Lung (tissue), 12 donors: ENCODE results near the gene MS4A13. TPM values are rescaled to one million over a fixed set of nuclear protein-coding genes. Genes with fewer than 3 reads are reported as not detected.
"Not testable (repeated sequence)": the region's sequence is repeated elsewhere in the genome, so short reads cannot be mapped to it uniquely, and the experiment has no call there.

ENCODE experiments used
- ATAC-seq: fragments of 200-7000 bp; cut with Tn5 transposase; one replicate; pipeline ENCODE4 v1.9.1; 2020; ENCODE audit warnings: moderate number of reproducible peaks; ENCODE audit not compliant: insufficient read depth, low FRiP score
- DNase-seq, 3 donors: peaks; one replicate each; pipeline ENCODE4 v3.0.0-alpha.2; 2013 to 2017
- H3K27ac ChIP-seq, 2 donors: one replicate each; pipeline ENCODE4 v1.5.1; 2013; ENCODE audit warnings: mild to moderate bottlenecking in 2 of 2, moderate library complexity in 2 of 2, control low read depth in 1 of 2, inconsistent platforms in 1 of 2, low read depth in 1 of 2, low read length in 1 of 2
- H3K27me3 ChIP-seq, 3 donors: one replicate each; pipeline ENCODE4 v1.5.1; 2013; ENCODE audit warnings: low read length in 2 of 3; ENCODE audit not compliant: control insufficient read depth in 3 of 3, insufficient read depth in 3 of 3
- H3K36me3 ChIP-seq, 4 donors: one replicate each; pipeline ENCODE4 v1.5.1; 2013; ENCODE audit warnings: low read length in 4 of 4, mild to moderate bottlenecking in 1 of 4, moderate library complexity in 1 of 4; ENCODE audit not compliant: control insufficient read depth in 4 of 4, insufficient read depth in 4 of 4
- H3K4me1 ChIP-seq, 5 donors: one replicate each; pipeline ENCODE4 v1.5.1; 2013; ENCODE audit warnings: low read length in 5 of 5, mild to moderate bottlenecking in 2 of 5, moderate library complexity in 1 of 5; ENCODE audit not compliant: control insufficient read depth in 5 of 5, insufficient read depth in 5 of 5
- H3K4me3 ChIP-seq: one replicate; pipeline ENCODE4 v1.5.1; 2013; ENCODE audit warnings: mild to moderate bottlenecking, control low read depth, moderate library complexity
- H3K9ac ChIP-seq, 2 donors: one replicate each; pipeline ENCODE4 v1.5.1; 2013; ENCODE audit warnings: low read length in 2 of 2, control low read depth in 1 of 2; ENCODE audit not compliant: insufficient read depth in 1 of 2
- H3K9me3 ChIP-seq, 4 donors: one replicate each; pipeline ENCODE4 v1.5.1; 2013; ENCODE audit warnings: low read length in 3 of 4, mild to moderate bottlenecking in 1 of 4, moderate library complexity in 1 of 4; ENCODE audit not compliant: control insufficient read depth in 4 of 4, insufficient read depth in 3 of 4
- WGBS, 2 donors: extraction: QIAGEN DNeasy Blood & Tissue Kit; methylation state at CpG; one replicate each; pipeline ENCODE4 v1.1.7; 2013; 5-methylcytosine and 5-hydroxymethylcytosine counted together
- polyA plus RNA-seq, 2 donors: library from polyadenylated mRNA; stranded (reverse); fragments of 200-250 nt; gene quantifications; one replicate each; pipeline ENCODE4 v1.2.1, GENCODE V29; 2013
- total RNA-seq, 2 donors: library from RNA; depleted of rRNA in 1 of 2; stranded (reverse); fragments of >200 nt in 1 of 2; gene quantifications; one replicate each; pipeline ENCODE4 v1.2.1, GENCODE V29; 2014 to 2021
- TF ChIP-seq, protein P1 (sequence below): IDR thresholded peaks from 2 replicates; pipeline ENCODE4 v1.5.1; 2012; ENCODE audit warnings: mild to moderate bottlenecking; ENCODE audit errors: control extremely low read depth, extremely low read depth
- donor health status: control.
- donor health status: control.
- donor health status: Bipolar disorder and iron deficiency.
- donor health status: healthy.
- donor health status: DM: yes; HTN: yes; CAD: no.

Gene MS4A13
- total and polyA plus RNA-seq, 4 donors = not detected

DNA sequence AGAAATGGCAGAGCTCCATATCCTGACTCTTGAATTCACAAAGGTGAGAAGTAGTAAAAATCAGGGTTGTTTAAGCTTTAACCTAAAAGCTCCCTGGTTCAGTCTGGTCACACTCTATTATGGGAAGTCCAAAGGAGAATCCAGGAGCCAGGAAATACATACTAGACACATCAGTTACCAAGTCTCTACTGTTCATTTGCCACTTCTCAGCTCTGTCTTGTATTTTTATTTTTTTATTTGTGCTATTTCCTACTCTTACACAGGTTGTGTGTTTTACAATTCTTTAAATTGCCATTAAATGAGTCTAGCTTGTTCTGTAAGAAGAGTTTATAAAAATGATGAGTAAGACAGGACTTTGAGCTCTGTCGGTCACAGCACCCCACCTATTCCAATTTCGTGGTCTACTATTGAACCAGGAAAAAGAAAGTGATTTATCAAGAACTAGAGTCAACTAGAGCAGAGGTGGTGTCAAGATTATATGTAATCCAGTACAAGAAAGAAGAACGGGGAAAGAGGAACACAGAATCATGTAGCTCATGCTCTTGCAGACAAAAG is 12.9 kb upstream of the MS4A13 start:
- no peak for ATAC-seq
- Histone ChIP-seq H3K27ac (no peak overlapping the region), H3K4me3 (no peak overlapping the region), H3K4me1 (no peaks in the 10 kb centered on the region), H3K9me3 (no peaks in the 10 kb centered on the region), H3K9ac (no peak overlapping the region), H3K27me3 (no peaks in the 10 kb centered on the region), H3K36me3 (no peaks in the 10 kb centered on the region)
- DNase-seq = no peak
- TF ChIP-seq, protein P1, sequence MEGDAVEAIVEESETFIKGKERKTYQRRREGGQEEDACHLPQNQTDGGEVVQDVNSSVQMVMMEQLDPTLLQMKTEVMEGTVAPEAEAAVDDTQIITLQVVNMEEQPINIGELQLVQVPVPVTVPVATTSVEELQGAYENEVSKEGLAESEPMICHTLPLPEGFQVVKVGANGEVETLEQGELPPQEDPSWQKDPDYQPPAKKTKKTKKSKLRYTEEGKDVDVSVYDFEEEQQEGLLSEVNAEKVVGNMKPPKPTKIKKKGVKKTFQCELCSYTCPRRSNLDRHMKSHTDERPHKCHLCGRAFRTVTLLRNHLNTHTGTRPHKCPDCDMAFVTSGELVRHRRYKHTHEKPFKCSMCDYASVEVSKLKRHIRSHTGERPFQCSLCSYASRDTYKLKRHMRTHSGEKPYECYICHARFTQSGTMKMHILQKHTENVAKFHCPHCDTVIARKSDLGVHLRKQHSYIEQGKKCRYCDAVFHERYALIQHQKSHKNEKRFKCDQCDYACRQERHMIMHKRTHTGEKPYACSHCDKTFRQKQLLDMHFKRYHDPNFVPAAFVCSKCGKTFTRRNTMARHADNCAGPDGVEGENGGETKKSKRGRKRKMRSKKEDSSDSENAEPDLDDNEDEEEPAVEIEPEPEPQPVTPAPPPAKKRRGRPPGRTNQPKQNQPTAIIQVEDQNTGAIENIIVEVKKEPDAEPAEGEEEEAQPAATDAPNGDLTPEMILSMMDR = no peak
- 68 to 76% methylated on average over 3 of the region's 3 CpGs for WGBS, 2 donors

DNA sequence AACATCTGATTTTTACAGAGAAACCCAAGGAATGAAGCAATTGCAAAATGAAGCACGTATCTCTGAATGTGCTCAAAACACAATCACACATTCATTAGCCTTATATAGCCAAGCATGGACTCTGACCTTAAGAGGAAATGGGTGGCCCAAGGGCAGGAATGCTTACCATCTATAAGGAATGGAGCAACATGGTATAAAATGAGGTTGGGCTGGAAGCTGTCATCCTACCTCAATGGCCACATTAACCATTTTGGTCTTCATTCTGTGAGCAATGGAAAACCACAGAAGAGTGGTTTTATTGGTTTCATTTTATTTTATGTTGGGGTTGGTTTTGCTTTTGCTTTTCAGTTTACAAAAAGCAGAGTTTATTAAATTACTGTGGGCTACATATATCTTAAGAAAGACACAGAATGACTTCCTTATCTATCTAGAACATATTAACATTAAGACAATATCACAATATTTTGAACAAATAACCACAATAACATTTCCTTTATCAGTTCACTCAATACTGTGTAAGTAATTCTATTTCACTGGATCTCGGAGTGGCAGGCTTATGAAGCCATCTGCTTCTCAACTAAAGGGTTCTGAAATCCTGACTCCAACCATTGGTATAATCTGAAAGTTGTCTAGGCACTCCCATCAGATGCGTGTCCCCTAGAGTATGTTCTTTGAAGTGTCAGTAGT is 10.8 kb upstream of the MS4A13 start:
- H3K36me3 ChIP-seq = no peaks in the 10 kb centered on the region
- H3K9ac ChIP-seq = no peak overlapping the region
- DNase-seq (no peak), ATAC-seq (no peak)
- H3K9me3 ChIP-seq = no peaks in the 10 kb centered on the region
- no peak overlapping the region for H3K27ac ChIP-seq
- H3K4me1 ChIP-seq = no peaks in the 10 kb centered on the region
- TF ChIP-seq, protein P1 = no peak
- 67 to 82% methylated on average over 3 of the region's 3 CpGs for WGBS, 2 donors
- no peak overlapping the region for H3K4me3 ChIP-seq
- H3K27me3 ChIP-seq = no peaks in the 10 kb centered on the region

DNA sequence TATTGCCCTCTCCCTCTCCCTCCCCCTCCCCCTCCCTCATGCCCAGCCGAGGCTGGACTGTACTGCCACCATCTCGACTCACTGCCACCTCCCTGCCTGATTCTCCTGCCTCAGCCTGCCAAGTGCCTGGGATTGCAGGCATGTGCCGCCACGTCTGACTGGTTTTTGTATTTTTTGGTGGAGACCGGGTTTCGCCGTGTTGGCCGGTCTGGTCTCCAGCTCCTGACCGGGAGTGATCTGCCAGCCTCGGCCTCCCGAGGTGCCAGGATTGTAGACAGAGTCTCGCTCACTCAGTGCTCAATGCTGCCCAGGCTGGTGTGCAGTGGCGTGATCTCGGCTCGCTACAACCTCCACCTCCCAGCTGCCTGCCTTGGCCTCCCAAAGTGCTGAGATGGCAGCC is 5.6 kb upstream of the MS4A13 start:
- ATAC-seq, H3K9ac ChIP-seq, H3K4me3 ChIP-seq, H3K27me3 ChIP-seq, H3K36me3 ChIP-seq, H3K27ac ChIP-seq, DNase-seq, H3K9me3 ChIP-seq: not testable (repeated sequence)
- WGBS, 2 donors = 84 to 85% methylated on average over 15 of the region's 15 CpGs
- H3K4me1 ChIP-seq = peaks cover 0 to 30% (median 0%) of the 10 kb centered on the region in 5 donors

DNA sequence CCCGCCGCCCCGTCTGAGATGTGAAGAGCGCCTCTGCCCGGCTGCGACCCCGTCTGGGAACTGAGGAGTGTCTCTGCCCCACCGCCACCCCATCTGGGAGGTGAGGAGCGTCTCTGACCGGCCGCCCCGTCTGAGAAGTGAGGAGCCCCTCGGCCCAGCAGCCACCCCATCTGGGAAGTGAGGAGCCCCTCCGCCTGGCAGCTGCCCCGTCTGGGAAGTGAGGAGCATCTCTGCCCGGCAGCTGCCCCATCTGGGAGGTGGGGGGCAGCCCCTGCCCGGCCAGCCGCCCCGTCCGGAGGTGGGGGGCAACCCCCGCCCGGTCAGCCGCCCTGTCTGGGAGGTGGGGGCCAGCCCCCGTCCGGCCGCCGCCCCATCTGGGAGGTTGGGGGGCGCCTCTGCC is 5.0 kb upstream of the MS4A13 start:
- WGBS, 2 donors = 94 to 96% methylated on average over 24 to 28 of the region's 28 CpGs
- ATAC-seq, H3K36me3 ChIP-seq: not testable (repeated sequence)

More for the DNA sequence above, 5.0 kb upstream of the MS4A13 start:
- DNase-seq, H3K4me3 ChIP-seq, H3K27me3 ChIP-seq, H3K9ac ChIP-seq, H3K9me3 ChIP-seq, H3K27ac ChIP-seq: not testable (repeated sequence)
- peaks cover 0 to 36% (median 0%) of the 10 kb centered on the region in 5 donors for H3K4me1 ChIP-seq
